OCI-LY3 (cell line): Measurements from ENCODE around the gene TFCP2L1.

ENCODE experiments used
- EZH2phosphoT487 ChIP-seq: fragments of 200-600 bp; shearing (Covaris generic); IDR thresholded peaks from 2 replicates; pipeline ENCODE4 v1.6.1; 2018; ENCODE audit warnings: antibody characterized with exemption, mixed run types, low read depth
- TF ChIP-seq, protein P1 (sequence below): fragments of 200-600, 300-600 bp; sonication (generic); IDR thresholded peaks from 2 replicates; pipeline ENCODE4 v1.5.1; 2014; ENCODE audit warnings: antibody characterized with exemption, low read length, low read depth

GRCh38 chr2:121237980-121238665 is 46.9 kb downstream of the TFCP2L1 start:
- TF ChIP-seq, protein P1, sequence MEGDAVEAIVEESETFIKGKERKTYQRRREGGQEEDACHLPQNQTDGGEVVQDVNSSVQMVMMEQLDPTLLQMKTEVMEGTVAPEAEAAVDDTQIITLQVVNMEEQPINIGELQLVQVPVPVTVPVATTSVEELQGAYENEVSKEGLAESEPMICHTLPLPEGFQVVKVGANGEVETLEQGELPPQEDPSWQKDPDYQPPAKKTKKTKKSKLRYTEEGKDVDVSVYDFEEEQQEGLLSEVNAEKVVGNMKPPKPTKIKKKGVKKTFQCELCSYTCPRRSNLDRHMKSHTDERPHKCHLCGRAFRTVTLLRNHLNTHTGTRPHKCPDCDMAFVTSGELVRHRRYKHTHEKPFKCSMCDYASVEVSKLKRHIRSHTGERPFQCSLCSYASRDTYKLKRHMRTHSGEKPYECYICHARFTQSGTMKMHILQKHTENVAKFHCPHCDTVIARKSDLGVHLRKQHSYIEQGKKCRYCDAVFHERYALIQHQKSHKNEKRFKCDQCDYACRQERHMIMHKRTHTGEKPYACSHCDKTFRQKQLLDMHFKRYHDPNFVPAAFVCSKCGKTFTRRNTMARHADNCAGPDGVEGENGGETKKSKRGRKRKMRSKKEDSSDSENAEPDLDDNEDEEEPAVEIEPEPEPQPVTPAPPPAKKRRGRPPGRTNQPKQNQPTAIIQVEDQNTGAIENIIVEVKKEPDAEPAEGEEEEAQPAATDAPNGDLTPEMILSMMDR: no peak
- no peak for TF ChIP-seq EZH2phosphoT487
